ENCODE data around the gene CTNNBL1.

DNA sequence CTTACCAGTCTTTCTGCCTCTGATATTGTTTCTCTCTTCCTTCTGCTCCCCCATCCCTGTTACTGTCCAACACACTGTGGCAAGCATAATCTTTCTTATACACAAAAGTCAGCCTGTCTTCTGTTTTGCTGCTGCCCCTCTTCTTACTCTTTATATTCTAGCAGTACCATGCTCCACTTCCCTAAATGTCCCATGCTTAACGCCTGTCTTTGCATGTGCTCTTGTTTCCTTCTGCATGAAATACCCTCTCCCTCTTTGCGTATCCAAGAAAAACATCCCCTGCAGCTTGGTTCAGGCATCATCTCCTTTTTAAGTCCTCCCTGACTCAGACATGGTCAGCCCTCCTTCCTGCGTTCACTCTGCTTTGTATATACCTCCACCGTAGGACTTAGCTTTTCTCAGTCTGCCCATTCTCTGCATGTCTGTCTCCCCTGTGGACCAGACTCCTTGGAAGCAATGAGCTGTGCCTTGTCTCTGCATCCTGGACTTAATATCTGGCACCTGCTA, 103.9 kb downstream of the CTNNBL1 start:
- TF ChIP-seq YY1 (IDR thresholded peaks at IDR 0.05; ENCODE audit: insufficient read depth, insufficient read length) (no peak), ZNF274 (IDR thresholded peaks at IDR 0.05; ENCODE audit: low read depth, low read length) (no peak)

Measured in NT2/D1 (cell line).